Endothelial cell of umbilical vein (primary cell): Measurements from ENCODE around the gene FUNDC1.

Source experiments
- CTCF ChIP-seq, 2 donors: IDR thresholded peaks; 1 replicate in 1 of 2; 2 replicates in 1 of 2; pipeline ENCODE4 v1.5.1; 2011; ENCODE audit warnings: low read length in 2 of 2, mild to moderate bottlenecking in 2 of 2, moderate library complexity in 2 of 2, control low read depth in 1 of 2, inconsistent platforms in 1 of 2, low read depth in 1 of 2; ENCODE audit not compliant: insufficient read depth in 1 of 2; ENCODE audit errors: extremely low read depth in 1 of 2
- EZH2 ChIP-seq: IDR thresholded peaks from 2 replicates; pipeline ENCODE4 v1.6.1; 2012; ENCODE audit warnings: borderline replicate concordance, low read depth, mild to moderate bottlenecking, moderate library complexity, low read length, inconsistent platforms; ENCODE audit not compliant: severe bottlenecking
- FOS ChIP-seq: IDR thresholded peaks from 2 replicates; pipeline ENCODE4 v1.6.1; 2011; ENCODE audit warnings: mild to moderate bottlenecking, low read length, moderate library complexity, borderline replicate concordance; ENCODE audit not compliant: insufficient read depth
- GATA2 ChIP-seq: IDR thresholded peaks from 2 replicates; pipeline ENCODE4 v1.7.0; 2011; ENCODE audit warnings: low read depth, mild to moderate bottlenecking, moderate library complexity, mixed read lengths, low read length; ENCODE audit not compliant: insufficient read length, insufficient read depth
- JUN ChIP-seq: IDR thresholded peaks from 2 replicates; pipeline ENCODE4 v1.6.1; 2011; ENCODE audit warnings: borderline replicate concordance, low read depth; ENCODE audit not compliant: insufficient read length, insufficient read depth
- MAX ChIP-seq: IDR thresholded peaks from 2 replicates; pipeline ENCODE4 v1.6.1; 2011; ENCODE audit not compliant: insufficient read depth, insufficient read length
- MYC ChIP-seq: IDR thresholded peaks from one replicate; pipeline ENCODE4 v1.6.1; 2011; ENCODE audit warnings: mild to moderate bottlenecking, low read depth, low read length
- POLR2A ChIP-seq: IDR thresholded peaks from 2 replicates; pipeline ENCODE4 v1.6.1; 2012; ENCODE audit warnings: low read depth, mild to moderate bottlenecking, control low read depth, low read length
- POLR2AphosphoS5 ChIP-seq: IDR thresholded peaks from 2 replicates; pipeline ENCODE4 v1.6.1; 2012; ENCODE audit warnings: low read depth, mild to moderate bottlenecking, control low read depth, low read length, moderate library complexity; ENCODE audit not compliant: insufficient read depth

GRCh38 chrX:44568196-44568595 is 25.5 kb upstream of the FUNDC1 start:
- no peak for TF ChIP-seq POLR2AphosphoS5
- no peak for TF ChIP-seq CTCF (IDR thresholded peaks at IDR 0.05; ENCODE audit: extremely low read depth in 1 of 2, insufficient read depth in 1 of 2, low read depth in 1 of 2, low read length in 2 of 2)
- no peak for TF ChIP-seq POLR2A
- TF ChIP-seq MAX: no peak
- no peak for TF ChIP-seq GATA2
- no peak for TF ChIP-seq JUN
- no peak for TF ChIP-seq EZH2
- TF ChIP-seq FOS: no peak
- TF ChIP-seq MYC: no peak
